Skeletal muscle tissue (tissue), 4 donors: ENCODE results near the gene GSC2. TPM values are rescaled to one million over a fixed set of nuclear protein-coding genes. Genes with fewer than 3 reads are reported as not detected.
A peak's percentile ranks its signal among the peaks of the same experiment; 100 is the strongest.

ENCODE experiments used
- H3K27ac ChIP-seq: one replicate; pipeline ENCODE4 v1.7.0; 2013; ENCODE audit warnings: mild to moderate bottlenecking, low read depth, low read length, inconsistent platforms
- H3K27me3 ChIP-seq, 3 donors: one replicate each; pipeline ENCODE4 v1.7.0; 2013; ENCODE audit warnings: low read length in 3 of 3; ENCODE audit not compliant: control insufficient read depth in 3 of 3, insufficient read depth in 3 of 3
- H3K36me3 ChIP-seq, 3 donors: one replicate each; pipeline ENCODE4 v1.7.0; 2013; ENCODE audit warnings: low read length in 3 of 3; ENCODE audit not compliant: control insufficient read depth in 3 of 3, insufficient read depth in 3 of 3
- H3K4me1 ChIP-seq, 3 donors: one replicate each; pipeline ENCODE4 v1.7.0; 2013; ENCODE audit warnings: low read length in 3 of 3, mild to moderate bottlenecking in 3 of 3; ENCODE audit not compliant: control insufficient read depth in 3 of 3, insufficient read depth in 3 of 3
- H3K4me3 ChIP-seq, 3 donors: one replicate each; pipeline ENCODE4 v1.7.0; 2013; ENCODE audit warnings: low read length in 3 of 3
- H3K9ac ChIP-seq, 3 donors: one replicate each; pipeline ENCODE4 v1.7.0; 2013; ENCODE audit warnings: low read length in 3 of 3, mild to moderate bottlenecking in 3 of 3, moderate library complexity in 2 of 3, low read depth in 1 of 3
- H3K9me3 ChIP-seq, 3 donors: one replicate each; pipeline ENCODE4 v1.7.0; 2013; ENCODE audit warnings: low read length in 3 of 3; ENCODE audit not compliant: control insufficient read depth in 3 of 3
- total RNA-seq: library from RNA; depleted of rRNA; stranded (reverse); fragments of >200 nt; gene quantifications from one replicate; pipeline ENCODE4 v1.2.3, GENCODE V29; 2014
- donor health status: Osteomylitis.

The GSC2 gene
- total RNA-seq, 1 donor from 2014 or later = not detected

GRCh38 chr22:19127329-19128008, 22.6 kb downstream of the GSC2 start:
- no peak overlapping the region for H3K9ac ChIP-seq
- no peak overlapping the region for H3K4me3 ChIP-seq
- peaks cover 4 to 6% (median 5%) of the 10 kb centered on the region in 3 donors for H3K4me1 ChIP-seq
- peaks cover 4 to 8% (median 6%) of the 10 kb centered on the region in 3 donors for H3K36me3 ChIP-seq
- no peaks in the 10 kb centered on the region for H3K9me3 ChIP-seq
- no peak overlapping the region for H3K27ac ChIP-seq
- H3K27me3 ChIP-seq = no peaks in the 10 kb centered on the region

GRCh38 chr22:19126309-19127273, 23.5 kb downstream of the GSC2 start:
- no peak overlapping the region for H3K27ac ChIP-seq
- H3K36me3 ChIP-seq = peaks cover 1 to 3% (median 1%) of the 10 kb centered on the region in 3 donors
- peaks cover 4 to 7% (median 5%) of the 10 kb centered on the region in 3 donors for H3K4me1 ChIP-seq
- H3K9me3 ChIP-seq = no peaks in the 10 kb centered on the region
- no peak overlapping the region for H3K9ac ChIP-seq
- no peak overlapping the region for H3K4me3 ChIP-seq
- no peaks in the 10 kb centered on the region for H3K27me3 ChIP-seq

GRCh38 chr22:19125474-19126308, 24.4 kb downstream of the GSC2 start:
- peaks cover 11 to 15% (median 13%) of the 10 kb centered on the region in 3 donors for H3K4me1 ChIP-seq
- H3K4me3 ChIP-seq = no peak overlapping the region
- no peaks in the 10 kb centered on the region for H3K27me3 ChIP-seq

GRCh38 chr22:19125011-19125410, 25.1 kb downstream of the GSC2 start:
- H3K9ac ChIP-seq = no peak overlapping the region
- peaks cover 18 to 22% (median 20%) of the 10 kb centered on the region in 3 donors for H3K4me1 ChIP-seq
- H3K9me3 ChIP-seq = no peaks in the 10 kb centered on the region
- H3K36me3 ChIP-seq = no peaks in the 10 kb centered on the region
- no peaks in the 10 kb centered on the region for H3K27me3 ChIP-seq
- no peak overlapping the region for H3K4me3 ChIP-seq
- no peak overlapping the region for H3K27ac ChIP-seq

More at GRCh38 chr22:19125474-19126308, 24.4 kb downstream of the GSC2 start:
- H3K9me3 ChIP-seq = no peaks in the 10 kb centered on the region
- H3K9ac ChIP-seq = no peak overlapping the region
- no peak overlapping the region for H3K27ac ChIP-seq
- no peaks in the 10 kb centered on the region for H3K36me3 ChIP-seq

- Histone ChIP-seq H3K4me1 (peaks cover 23 to 28% (median 24%) of the 10 kb centered on the region in 3 donors), H3K4me3 (no peak overlapping the region), H3K36me3 (no peaks in the 10 kb centered on the region), H3K9ac (no peak overlapping the region), H3K27me3 (no peaks in the 10 kb centered on the region), H3K9me3 (no peaks in the 10 kb centered on the region), H3K27ac (no peak overlapping the region)
These were observed 25.7 kb downstream of the GSC2 start for GRCh38 chr22:19124377-19124776.

GRCh38 chr22:19123936-19124335, 26.2 kb downstream of the GSC2 start:
- Histone ChIP-seq H3K4me1 (peaks cover 28 to 33% (median 29%) of the 10 kb centered on the region in 3 donors), H3K27ac (no peak overlapping the region), H3K4me3 (no peak overlapping the region), H3K9ac (no peak overlapping the region), H3K9me3 (no peaks in the 10 kb centered on the region), H3K36me3 (no peaks in the 10 kb centered on the region), H3K27me3 (no peaks in the 10 kb centered on the region)

- Histone ChIP-seq H3K27me3 (no peaks in the 10 kb centered on the region), H3K4me1 (peaks cover 35 to 42% (median 37%) of the 10 kb centered on the region in 3 donors), H3K9ac (peak overlapping the region; percentile 40 to 76 (median 60)), H3K27ac (peak overlapping the region; percentile 56), H3K36me3 (peaks cover 2 to 3% (median 3%) of the 10 kb centered on the region in 3 donors), H3K4me3 (peak overlapping the region; percentile 65 to 74 (median 68)), H3K9me3 (no peaks in the 10 kb centered on the region)
These were observed 27.2 kb downstream of the GSC2 start for GRCh38 chr22:19122752-19123492.

- Histone ChIP-seq H3K9me3 (no peaks in the 10 kb centered on the region), H3K4me3 (peak within 1 kb of the TSS; percentile 89 to 96 (median 92)), H3K27me3 (no peaks in the 10 kb centered on the region), H3K36me3 (peaks cover 2 to 3% (median 3%) of the 10 kb centered on the region in 3 donors), H3K4me1 (peaks cover 35 to 48% (median 42%) of the 10 kb centered on the region in 3 donors), H3K9ac (peak within 1 kb of the TSS; percentile 85 to 99 (median 91)), H3K27ac (peak within 1 kb of the TSS; percentile 89)
These were observed 27.8 kb downstream of the GSC2 start, which contains the start of gene DGCR2 for GRCh38 chr22:19122143-19122751. Gene DGCR2, minus strand, starts transcription at chr22:19122412. Its CDS starts 206 bp downstream, at chr22:19122206.
